ENCODE data around the gene ZNF358. TPM values are rescaled to one million over a fixed set of nuclear protein-coding genes. Genes with fewer than 3 reads are reported as not detected.

ZNF358 gene
- total RNA-seq, 1 donor = 13.8 TPM

DNA sequence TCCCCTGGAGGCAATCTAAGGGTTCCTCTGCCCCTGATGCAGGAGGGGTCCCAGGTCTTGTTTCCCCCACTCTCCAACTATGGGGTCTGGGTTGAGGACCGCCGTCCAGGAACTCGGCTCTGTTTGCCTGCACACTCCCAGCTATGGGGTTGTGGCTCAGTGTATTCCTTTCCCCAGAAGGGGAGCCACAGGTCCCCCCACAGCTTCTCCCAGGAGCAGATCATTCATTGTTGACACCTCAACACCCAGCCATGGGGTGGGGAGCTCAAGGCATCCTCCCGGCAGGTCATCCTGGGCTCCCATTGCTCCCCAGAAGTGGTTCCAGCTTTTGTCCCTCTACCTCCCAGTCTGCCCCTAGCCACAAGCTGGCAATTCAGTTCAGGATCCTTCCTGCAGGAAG, 975 bp downstream of the ZNF358 start:
- no peak for TF ChIP-seq CTCF (IDR thresholded peaks at IDR 0.05; ENCODE audit: insufficient read depth, low read depth, low read length)

DNA sequence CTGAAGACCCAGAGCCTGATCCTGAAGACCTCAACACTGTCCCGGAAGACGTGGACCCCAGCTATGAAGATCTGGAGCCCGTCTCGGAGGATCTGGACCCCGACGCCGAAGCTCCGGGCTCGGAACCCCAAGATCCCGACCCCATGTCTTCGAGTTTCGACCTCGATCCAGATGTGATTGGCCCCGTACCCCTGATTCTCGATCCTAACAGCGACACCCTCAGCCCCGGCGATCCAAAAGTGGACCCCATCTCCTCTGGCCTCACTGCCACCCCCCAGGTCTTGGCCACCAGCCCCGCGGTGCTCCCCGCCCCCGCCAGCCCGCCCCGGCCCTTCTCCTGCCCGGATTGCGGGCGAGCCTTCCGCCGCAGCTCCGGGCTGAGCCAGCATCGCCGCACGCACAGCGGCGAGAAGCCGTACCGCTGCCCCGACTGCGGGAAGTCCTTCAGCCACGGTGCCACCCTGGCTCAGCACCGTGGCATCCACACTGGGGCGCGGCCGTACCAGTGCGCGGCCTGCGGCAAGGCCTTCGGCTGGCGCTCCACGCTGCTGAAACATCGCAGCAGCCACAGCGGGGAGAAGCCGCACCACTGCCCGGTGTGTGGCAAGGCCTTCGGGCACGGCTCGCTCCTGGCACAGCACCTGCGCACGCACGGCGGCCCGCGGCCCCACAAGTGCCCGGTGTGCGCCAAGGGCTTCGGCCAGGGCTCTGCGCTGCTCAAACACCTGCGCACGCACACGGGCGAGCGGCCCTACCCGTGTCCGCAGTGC, 3.6 kb downstream of the ZNF358 start:
- no peak for DNase-seq (ENCODE audit: low read depth)
- no peak for TF ChIP-seq CTCF (IDR thresholded peaks at IDR 0.05; ENCODE audit: insufficient read depth, low read depth, low read length)
- H3K4me3 ChIP-seq (ENCODE audit: low read depth, low read length) = no peak overlapping the region

More for the DNA sequence above, 975 bp downstream of the ZNF358 start:
- peak overlapping the region; percentile 79 for H3K4me3 ChIP-seq (ENCODE audit: low read depth, low read length)
- no peak for DNase-seq (ENCODE audit: low read depth)

- no peak for TF ChIP-seq CTCF (IDR thresholded peaks at IDR 0.05; ENCODE audit: insufficient read depth, low read depth, low read length)
- DNase-seq (ENCODE audit: low read depth) = no peak
Measured at GRCh38 chr19:7520131-7521051, 4.5 kb downstream of the ZNF358 start.

DNA sequence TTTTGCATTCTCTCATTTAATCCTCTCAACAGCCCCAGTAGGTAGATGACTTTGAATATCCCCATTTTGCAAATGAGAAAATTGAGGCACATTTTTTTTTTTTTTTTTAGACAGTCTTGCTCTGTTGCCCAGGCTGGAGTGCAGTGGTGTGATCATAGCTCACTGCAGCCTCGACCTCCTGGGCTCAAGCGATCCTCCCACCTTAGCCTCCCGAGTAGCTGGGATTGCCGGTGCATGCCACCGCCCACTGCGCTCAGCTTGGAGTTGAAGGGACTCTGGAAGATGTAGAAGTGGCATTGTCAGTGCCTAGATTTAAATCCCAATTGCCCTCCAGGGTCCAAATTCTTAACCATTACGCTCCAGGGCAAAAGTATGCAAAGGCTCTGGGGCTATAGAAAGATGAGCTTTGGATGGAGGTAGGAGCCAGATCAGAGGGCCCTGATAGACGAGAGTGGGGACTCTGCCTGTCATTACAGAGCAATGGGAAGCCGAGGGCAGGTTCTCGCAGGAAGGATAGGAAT, 5.7 kb downstream of the ZNF358 start:
- no peak for DNase-seq (ENCODE audit: low read depth)
- H3K4me3 ChIP-seq (ENCODE audit: low read depth, low read length) = peak overlapping the region; percentile 63
- no peak for TF ChIP-seq CTCF (IDR thresholded peaks at IDR 0.05; ENCODE audit: insufficient read depth, low read depth, low read length)

More at GRCh38 chr19:7520131-7521051, 4.5 kb downstream of the ZNF358 start:
- H3K4me3 ChIP-seq (ENCODE audit: low read depth, low read length) = no peak overlapping the region

GRCh38 chr19:7522072-7522922, 6.4 kb downstream of the ZNF358 start, which contains the start of gene MCOLN1:
Gene MCOLN1, plus strand, starts transcription at chr19:7522624. Its CDS starts 127 bp downstream, at chr19:7522751.
- peak; percentile 97 for DNase-seq (ENCODE audit: low read depth)
- no peak for TF ChIP-seq CTCF (IDR thresholded peaks at IDR 0.05; ENCODE audit: insufficient read depth, low read depth, low read length)
- H3K4me3 ChIP-seq (ENCODE audit: low read depth, low read length) = peak within 1 kb of the TSS; percentile 79

All from fibroblast of villous mesenchyme (primary cell).